ENCODE measurements around the gene GLA.

The GLA gene

DNA sequence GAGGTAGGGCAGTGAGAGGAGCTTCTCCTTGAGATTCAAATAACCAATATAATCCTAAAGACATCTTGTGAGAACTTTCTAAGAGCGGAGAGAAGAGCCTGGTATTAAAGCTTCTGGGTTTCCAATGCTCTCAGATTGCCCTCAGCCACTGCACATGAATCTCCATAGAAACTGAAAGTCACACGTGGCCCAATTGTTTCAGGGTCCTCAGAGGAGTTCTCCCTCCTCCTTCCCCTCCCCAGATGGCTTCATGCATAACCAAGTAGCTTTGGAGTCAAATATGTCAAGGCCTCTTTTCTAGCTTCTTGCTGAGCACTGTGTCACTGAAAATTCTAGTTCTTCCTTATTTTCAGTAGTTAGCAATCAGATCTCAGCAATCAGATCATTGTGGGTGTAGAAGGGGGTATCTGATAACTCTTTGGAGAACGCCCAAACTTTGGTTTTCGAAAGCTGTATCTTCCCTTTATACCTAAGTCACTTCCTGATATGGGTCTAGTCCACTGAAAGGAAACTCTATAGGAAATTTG, 24.0 kb downstream of the GLA start:
- H4K20me1 ChIP-seq (ENCODE audit: low read depth, low read length): no peaks in the 10 kb centered on the region
- H3K79me2 ChIP-seq (ENCODE audit: insufficient read depth, low read length): peaks cover 52% of the 10 kb centered on the region
- H3K4me3 ChIP-seq (ENCODE audit: insufficient read depth, low read length, poor library complexity, severe bottlenecking): peak overlapping the region; percentile 24
- H3K9ac ChIP-seq (ENCODE audit: low read length): peak overlapping the region; percentile 84; the same call in 1 of the 2 replicates
- TF ChIP-seq EZH2phosphoT487 (conservative IDR thresholded peaks at IDR 0.05; ENCODE audit: low read length): no peak
- TF ChIP-seq, protein P1, sequence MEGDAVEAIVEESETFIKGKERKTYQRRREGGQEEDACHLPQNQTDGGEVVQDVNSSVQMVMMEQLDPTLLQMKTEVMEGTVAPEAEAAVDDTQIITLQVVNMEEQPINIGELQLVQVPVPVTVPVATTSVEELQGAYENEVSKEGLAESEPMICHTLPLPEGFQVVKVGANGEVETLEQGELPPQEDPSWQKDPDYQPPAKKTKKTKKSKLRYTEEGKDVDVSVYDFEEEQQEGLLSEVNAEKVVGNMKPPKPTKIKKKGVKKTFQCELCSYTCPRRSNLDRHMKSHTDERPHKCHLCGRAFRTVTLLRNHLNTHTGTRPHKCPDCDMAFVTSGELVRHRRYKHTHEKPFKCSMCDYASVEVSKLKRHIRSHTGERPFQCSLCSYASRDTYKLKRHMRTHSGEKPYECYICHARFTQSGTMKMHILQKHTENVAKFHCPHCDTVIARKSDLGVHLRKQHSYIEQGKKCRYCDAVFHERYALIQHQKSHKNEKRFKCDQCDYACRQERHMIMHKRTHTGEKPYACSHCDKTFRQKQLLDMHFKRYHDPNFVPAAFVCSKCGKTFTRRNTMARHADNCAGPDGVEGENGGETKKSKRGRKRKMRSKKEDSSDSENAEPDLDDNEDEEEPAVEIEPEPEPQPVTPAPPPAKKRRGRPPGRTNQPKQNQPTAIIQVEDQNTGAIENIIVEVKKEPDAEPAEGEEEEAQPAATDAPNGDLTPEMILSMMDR (IDR thresholded peaks at IDR 0.05; ENCODE audit: insufficient read depth, low read length, poor library complexity, severe bottlenecking): no peak
- H3K4me2 ChIP-seq (ENCODE audit: low read depth, low read length, poor library complexity, severe bottlenecking): peak overlapping the region; percentile 79
- no peaks in the 10 kb centered on the region for H3K27me3 ChIP-seq (ENCODE audit: low read length)
- no peaks in the 10 kb centered on the region for H3K36me3 ChIP-seq (ENCODE audit: low read length)
- peaks cover 10% of the 10 kb centered on the region; the same call in 1 of the 2 replicates for H3F3A ChIP-seq (ENCODE audit: insufficient read depth)
- peak overlapping the region; percentile 41 for H3K27ac ChIP-seq (ENCODE audit: low read depth, low read length)
- no peaks in the 10 kb centered on the region for H3K9me3 ChIP-seq (ENCODE audit: insufficient read depth, low read length)
- no peak overlapping the region for H2AFZ ChIP-seq (ENCODE audit: low read depth, low read length, severe bottlenecking)
- no peaks in the 10 kb centered on the region for H3K9me2 ChIP-seq (replicated peaks; ENCODE audit: insufficient read depth, low read length)

DNA sequence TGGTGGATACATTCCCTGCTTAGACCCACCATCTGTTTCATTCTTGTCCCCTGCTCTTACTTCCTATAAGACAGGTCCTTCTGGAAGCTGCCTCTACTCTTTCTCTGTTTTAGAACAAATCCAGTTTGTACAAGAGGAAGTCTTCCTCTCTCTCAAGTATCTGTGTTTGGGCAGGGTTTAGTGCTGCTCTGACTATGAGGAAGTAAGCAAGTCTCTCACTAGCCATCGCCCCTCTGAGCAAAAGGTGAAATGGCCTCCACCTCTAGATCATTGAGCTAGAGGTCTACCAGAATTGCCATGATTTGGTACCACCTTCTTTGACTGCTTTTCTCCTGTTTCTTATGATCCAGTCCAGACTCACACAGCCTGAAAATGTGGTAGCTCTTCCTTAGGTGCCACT, 30.2 kb downstream of the GLA start:
- no peak overlapping the region for H3K4me2 ChIP-seq (ENCODE audit: low read depth, low read length, poor library complexity, severe bottlenecking)
- H3K36me3 ChIP-seq (ENCODE audit: low read length): peaks cover 8% of the 10 kb centered on the region; the same call in 1 of the 2 replicates
- no peak overlapping the region for H3K9ac ChIP-seq (ENCODE audit: low read length)
- no peaks in the 10 kb centered on the region for H3F3A ChIP-seq (ENCODE audit: insufficient read depth)
- no peak overlapping the region for H3K4me3 ChIP-seq (ENCODE audit: insufficient read depth, low read length, poor library complexity, severe bottlenecking)
- peaks cover 25% of the 10 kb centered on the region for H3K79me2 ChIP-seq (ENCODE audit: insufficient read depth, low read length)
- H3K9me2 ChIP-seq (replicated peaks; ENCODE audit: insufficient read depth, low read length): no peaks in the 10 kb centered on the region
- H3K27me3 ChIP-seq (ENCODE audit: low read length): no peaks in the 10 kb centered on the region
- no peak for TF ChIP-seq EZH2phosphoT487 (conservative IDR thresholded peaks at IDR 0.05; ENCODE audit: low read length)
- TF ChIP-seq, protein P1 (IDR thresholded peaks at IDR 0.05; ENCODE audit: insufficient read depth, low read length, poor library complexity, severe bottlenecking): no peak
- no peak overlapping the region for H2AFZ ChIP-seq (ENCODE audit: low read depth, low read length, severe bottlenecking)
- H3K27ac ChIP-seq (ENCODE audit: low read depth, low read length): no peak overlapping the region
- no peaks in the 10 kb centered on the region for H3K9me3 ChIP-seq (ENCODE audit: insufficient read depth, low read length)
- H4K20me1 ChIP-seq (ENCODE audit: low read depth, low read length): no peaks in the 10 kb centered on the region

DNA sequence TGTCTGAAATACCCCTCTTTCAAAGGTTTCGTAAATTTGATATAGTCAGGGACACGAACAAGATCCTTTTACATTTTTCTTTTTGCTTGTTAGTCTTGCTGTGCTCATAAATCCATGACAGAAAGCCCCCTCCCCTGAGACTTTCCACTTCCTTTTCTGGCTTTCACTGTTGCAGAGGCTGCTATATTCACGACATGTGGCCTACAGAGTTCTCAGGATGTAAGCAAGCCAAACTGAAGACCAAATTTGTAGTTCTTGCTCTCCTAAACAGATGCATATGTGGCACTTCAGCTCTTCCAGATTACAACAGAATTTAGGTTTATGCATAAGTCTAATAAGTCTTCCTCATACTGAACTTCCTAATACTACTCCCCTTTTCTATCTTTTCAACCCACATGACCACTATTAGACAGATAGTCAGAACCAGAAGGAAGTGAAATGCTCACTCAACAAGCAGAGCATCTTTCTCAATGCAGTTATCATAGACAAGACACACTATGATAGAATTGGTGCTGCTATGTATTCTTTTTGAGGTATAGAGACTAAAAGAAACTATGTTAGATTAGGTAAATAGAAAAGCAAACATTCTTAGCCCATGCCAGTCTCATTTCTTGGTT, 36.7 kb downstream of the GLA start:
- no peak for TF ChIP-seq EZH2phosphoT487 (conservative IDR thresholded peaks at IDR 0.05; ENCODE audit: low read length)
- no peaks in the 10 kb centered on the region for H3K9me3 ChIP-seq (ENCODE audit: insufficient read depth, low read length)
- no peak overlapping the region for H3K9ac ChIP-seq (ENCODE audit: low read length)
- H3K79me2 ChIP-seq (ENCODE audit: insufficient read depth, low read length): no peaks in the 10 kb centered on the region
- H3K4me3 ChIP-seq (ENCODE audit: insufficient read depth, low read length, poor library complexity, severe bottlenecking): no peak overlapping the region
- no peak overlapping the region for H2AFZ ChIP-seq (ENCODE audit: low read depth, low read length, severe bottlenecking)
- H3K4me2 ChIP-seq (ENCODE audit: low read depth, low read length, poor library complexity, severe bottlenecking): no peak overlapping the region
- H3F3A ChIP-seq (ENCODE audit: insufficient read depth): no peaks in the 10 kb centered on the region
- peaks cover 8% of the 10 kb centered on the region; the same call in 1 of the 2 replicates for H3K36me3 ChIP-seq (ENCODE audit: low read length)
- H3K27ac ChIP-seq (ENCODE audit: low read depth, low read length): peak overlapping the region; percentile 40; the same call in 1 of the 2 replicates
- H3K27me3 ChIP-seq (ENCODE audit: low read length): no peaks in the 10 kb centered on the region
- no peaks in the 10 kb centered on the region for H3K9me2 ChIP-seq (replicated peaks; ENCODE audit: insufficient read depth, low read length)
- no peaks in the 10 kb centered on the region for H4K20me1 ChIP-seq (ENCODE audit: low read depth, low read length)

DNA sequence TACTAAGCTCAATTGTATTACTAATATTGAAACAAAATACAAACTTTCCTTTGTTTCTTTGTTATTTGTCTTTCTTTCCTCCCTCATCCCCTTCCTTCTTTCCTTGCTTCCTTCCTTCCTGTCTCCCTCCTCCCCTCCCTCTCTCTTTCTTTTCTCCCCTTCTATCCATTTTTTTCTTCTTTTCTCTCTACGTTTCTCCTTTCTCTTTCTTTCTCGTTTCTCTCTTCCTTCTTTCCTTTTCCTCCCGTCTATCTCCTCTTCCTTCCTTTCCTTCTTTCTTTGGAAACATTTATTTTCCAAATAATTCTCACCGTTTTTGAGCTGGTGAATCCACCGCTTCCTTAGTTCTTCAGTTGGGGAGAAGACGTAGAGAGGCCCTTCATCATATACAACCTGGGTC, 38.0 kb downstream of the GLA start:
- no peaks in the 10 kb centered on the region for H3K9me3 ChIP-seq (ENCODE audit: insufficient read depth, low read length)
- H3K9me2 ChIP-seq (replicated peaks; ENCODE audit: insufficient read depth, low read length): no peaks in the 10 kb centered on the region
- H2AFZ ChIP-seq (ENCODE audit: low read depth, low read length, severe bottlenecking): no peak overlapping the region
- H3K4me2 ChIP-seq (ENCODE audit: low read depth, low read length, poor library complexity, severe bottlenecking): no peak overlapping the region
- H3K36me3 ChIP-seq (ENCODE audit: low read length): peaks cover 8% of the 10 kb centered on the region; the same call in 1 of the 2 replicates
- no peak for TF ChIP-seq EZH2phosphoT487 (conservative IDR thresholded peaks at IDR 0.05; ENCODE audit: low read length)
- TF ChIP-seq, protein P1 (IDR thresholded peaks at IDR 0.05; ENCODE audit: insufficient read depth, low read length, poor library complexity, severe bottlenecking): no peak
- no peaks in the 10 kb centered on the region for H4K20me1 ChIP-seq (ENCODE audit: low read depth, low read length)
- no peak overlapping the region for H3K9ac ChIP-seq (ENCODE audit: low read length)
- no peaks in the 10 kb centered on the region for H3K27me3 ChIP-seq (ENCODE audit: low read length)
- no peak overlapping the region for H3K4me3 ChIP-seq (ENCODE audit: insufficient read depth, low read length, poor library complexity, severe bottlenecking)
- no peaks in the 10 kb centered on the region for H3K79me2 ChIP-seq (ENCODE audit: insufficient read depth, low read length)
- no peaks in the 10 kb centered on the region for H3F3A ChIP-seq (ENCODE audit: insufficient read depth)
- no peak overlapping the region for H3K27ac ChIP-seq (ENCODE audit: low read depth, low read length)

All from SU-DHL-6 (cell line).